OCI-LY7 (cell line): ENCODE results near the gene ITPKB. TPM values are rescaled to one million over a fixed set of nuclear protein-coding genes. Genes with fewer than 3 reads are reported as not detected.

Source experiments
- BruUV-seq: library from RNA; stranded (reverse); fragments of 400-500 nt; replicated peaks from 2 replicates; lab custom pipeline; 2021; lab: Mats Ljungman, UMichigan
- CTCF ChIA-PET: fragments of 300-600 bp; sonication (Branson Sonifier 250); formaldehyde crosslinking; loops from one replicate; lab custom pipeline; 2022; ENCODE audit warnings: antibody characterized with exemption; ENCODE audit not compliant: unreplicated experiment; lab: Charles Lee
- POLR2A ChIA-PET: fragments of 300-600 bp; sonication (Branson Sonifier 250); formaldehyde crosslinking; loops from one replicate; lab custom pipeline; 2022; ENCODE audit warnings: antibody characterized with exemption; lab: Charles Lee
- DNase-seq: peaks from one replicate; pipeline ENCODE4 v3.0.0-alpha.2; 2015; ENCODE audit warnings: low spot score
- H2AFZ ChIP-seq: fragments of 200-600 bp; sonication (generic), shearing (Covaris generic); 2 replicates; pipeline ENCODE4 v1.6.1; 2014; ENCODE audit warnings: mild to moderate bottlenecking, antibody characterized with exemption, low read length, moderate library complexity
- H3K27ac ChIP-seq: fragments of 200-600 bp; sonication (generic); 2 replicates; pipeline ENCODE4 v1.5.1; 2014; ENCODE audit warnings: mixed run types, low read depth, mild to moderate bottlenecking, moderate library complexity, low read length, inconsistent platforms; ENCODE audit not compliant: poor library complexity, severe bottlenecking
- H3K36me3 ChIP-seq: fragments of 200-600 bp; sonication (generic); 2 replicates; pipeline ENCODE4 v1.6.1; 2014; ENCODE audit warnings: mild to moderate bottlenecking, antibody characterized with exemption, low read length, moderate library complexity, mixed read lengths; ENCODE audit not compliant: insufficient read depth
- H3K4me1 ChIP-seq: fragments of 200-600 bp; sonication (generic); 2 replicates; pipeline ENCODE4 v1.5.1; 2014; ENCODE audit warnings: mild to moderate bottlenecking, low read length; ENCODE audit not compliant: insufficient read depth, poor library complexity, severe bottlenecking
- H3K4me2 ChIP-seq: fragments of 200-600 bp; sonication (generic); 2 replicates; pipeline ENCODE4 v1.6.1; 2014; ENCODE audit warnings: mild to moderate bottlenecking, low read length
- H3K4me3 ChIP-seq: fragments of 200-600 bp; sonication (generic); 2 replicates; pipeline ENCODE4 v1.5.1; 2014; ENCODE audit warnings: mild to moderate bottlenecking, low read depth, low read length; ENCODE audit not compliant: poor library complexity, severe bottlenecking
- H3K79me2 ChIP-seq: fragments of 200-600 bp; sonication (generic); 2 replicates; pipeline ENCODE4 v1.6.1; 2016; ENCODE audit warnings: low read depth, mild to moderate bottlenecking, low read length, moderate library complexity, mixed read lengths; ENCODE audit not compliant: insufficient read depth
- H3K9me2 ChIP-seq: fragments of 200-600 bp; sonication (generic); 2 replicates; pipeline ENCODE4 v1.6.1; 2016; ENCODE audit warnings: mild to moderate bottlenecking, low read length, mixed read lengths; ENCODE audit not compliant: insufficient read depth
- H3K9me3 ChIP-seq: fragments of 200-600 bp; sonication (generic); 2 replicates; pipeline ENCODE4 v1.6.1; 2014; ENCODE audit warnings: mild to moderate bottlenecking, mixed run types, low read length, mixed read lengths
- H4K20me1 ChIP-seq: fragments of 200-600 bp; sonication (generic); 2 replicates; pipeline ENCODE4 v1.6.1; 2014; ENCODE audit warnings: mild to moderate bottlenecking, antibody characterized with exemption, low read length, moderate library complexity, mixed read lengths; ENCODE audit not compliant: insufficient read depth
- EZH2phosphoT487 ChIP-seq: fragments of 200-600 bp; sonication (generic); IDR thresholded peaks from 2 replicates; pipeline ENCODE4 v1.6.1; 2018; ENCODE audit warnings: low read depth, borderline replicate concordance, mild to moderate bottlenecking, mixed run types, antibody characterized with exemption, low read length, moderate library complexity, mixed read lengths
- intact Hi-C: fragments of 100-400 bp; cut with micrococcal nuclease; formaldehyde crosslinking; loops from one replicate; pipeline ENCODE4 v1.10.0; 2022; ENCODE audit not compliant: unreplicated experiment
- total RNA-seq, 2 experiments: library from RNA; depleted of rRNA in 1 of 2; stranded (reverse); fragments of >200 nt in 1 of 2; shearing (Covaris generic) in 1 of 2; gene quantifications; 2 replicates each; pipeline ENCODE4 v1.2.3, GENCODE V29; 2014 to 2022
- TF ChIP-seq, protein P1 (sequence below): fragments of 200-600 bp; sonication (generic); conservative IDR thresholded peaks from 2 replicates; pipeline ENCODE4 v1.5.1; 2014; ENCODE audit warnings: mild to moderate bottlenecking, antibody characterized with exemption, low read length, moderate library complexity, mixed read lengths

Gene ITPKB
- total RNA-seq, 2 experiments from 2014 or later: 20.5 to 33.3 TPM

DNA sequence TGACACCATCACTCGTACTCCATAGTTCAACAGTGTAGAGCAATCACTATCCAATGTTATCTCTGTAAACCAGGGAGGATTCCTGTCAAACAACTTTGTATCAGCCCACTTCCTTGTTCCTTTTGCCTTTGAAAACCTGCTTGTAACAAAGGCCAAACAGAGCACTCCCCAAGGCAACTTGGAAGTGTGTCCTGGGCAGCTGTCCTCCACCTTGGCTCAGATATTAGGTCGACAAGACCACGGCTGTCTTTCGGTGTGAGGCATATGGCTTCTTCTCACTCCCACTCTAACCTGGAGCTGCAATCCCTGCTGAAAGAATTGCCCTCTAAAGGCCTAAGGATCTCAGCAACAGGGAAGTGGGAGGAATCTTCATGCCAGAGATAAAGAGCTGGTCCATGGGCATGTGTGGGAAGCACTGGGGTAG, 66.7 kb downstream of the ITPKB start:
- peaks cover 96% of the 10 kb centered on the region for H3K4me1 ChIP-seq
- peak overlapping the region; percentile 31 for H3K4me3 ChIP-seq
- H3K79me2 ChIP-seq: peaks cover 94% of the 10 kb centered on the region
- POLR2A ChIA-PET: interaction anchor here (0.7 to 10.9 kb wide), 9 partner anchors 8 to 103 kb away, joined by 3 to 125 read pairs (median 6); no protein-coding TSS in a partner anchor
- H4K20me1 ChIP-seq: no peaks in the 10 kb centered on the region
- no peaks in the 10 kb centered on the region for H3K9me3 ChIP-seq
- H3K4me2 ChIP-seq: peak overlapping the region; percentile 98
- CTCF ChIA-PET: interaction anchor here (3.5 kb wide), 1 partner anchor 10 kb away, joined by 23 read pairs; no protein-coding TSS in a partner anchor
- intact Hi-C loops: no loop called here
- no peak for DNase-seq
- no peaks in the 10 kb centered on the region for H3K9me2 ChIP-seq
- H3K27ac ChIP-seq: peak overlapping the region; percentile 98
- TF ChIP-seq, protein P1, sequence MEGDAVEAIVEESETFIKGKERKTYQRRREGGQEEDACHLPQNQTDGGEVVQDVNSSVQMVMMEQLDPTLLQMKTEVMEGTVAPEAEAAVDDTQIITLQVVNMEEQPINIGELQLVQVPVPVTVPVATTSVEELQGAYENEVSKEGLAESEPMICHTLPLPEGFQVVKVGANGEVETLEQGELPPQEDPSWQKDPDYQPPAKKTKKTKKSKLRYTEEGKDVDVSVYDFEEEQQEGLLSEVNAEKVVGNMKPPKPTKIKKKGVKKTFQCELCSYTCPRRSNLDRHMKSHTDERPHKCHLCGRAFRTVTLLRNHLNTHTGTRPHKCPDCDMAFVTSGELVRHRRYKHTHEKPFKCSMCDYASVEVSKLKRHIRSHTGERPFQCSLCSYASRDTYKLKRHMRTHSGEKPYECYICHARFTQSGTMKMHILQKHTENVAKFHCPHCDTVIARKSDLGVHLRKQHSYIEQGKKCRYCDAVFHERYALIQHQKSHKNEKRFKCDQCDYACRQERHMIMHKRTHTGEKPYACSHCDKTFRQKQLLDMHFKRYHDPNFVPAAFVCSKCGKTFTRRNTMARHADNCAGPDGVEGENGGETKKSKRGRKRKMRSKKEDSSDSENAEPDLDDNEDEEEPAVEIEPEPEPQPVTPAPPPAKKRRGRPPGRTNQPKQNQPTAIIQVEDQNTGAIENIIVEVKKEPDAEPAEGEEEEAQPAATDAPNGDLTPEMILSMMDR: no peak
- TF ChIP-seq EZH2phosphoT487: no peak
- no TSS peak for BruUV-seq
- H3K36me3 ChIP-seq: peaks cover 30% of the 10 kb centered on the region
- H2AFZ ChIP-seq: no peak overlapping the region

DNA sequence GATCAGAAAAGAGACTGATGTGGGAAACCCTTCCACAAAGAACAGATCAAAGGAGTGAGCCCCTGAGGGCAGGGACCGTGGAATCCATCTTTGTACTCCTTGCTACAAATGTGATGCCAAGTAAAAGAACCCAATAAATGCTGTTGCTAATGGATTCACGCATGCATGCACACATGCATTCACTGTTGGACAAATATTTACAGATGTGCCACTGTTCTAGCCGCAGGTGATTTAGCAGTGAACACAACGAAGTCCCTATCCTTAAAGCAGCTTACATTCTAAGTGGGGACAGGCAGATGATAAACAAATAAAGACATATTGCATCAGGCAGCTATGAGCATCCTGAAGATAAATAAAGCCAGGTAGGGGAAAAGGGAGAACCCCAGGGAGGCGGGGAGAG, 67.8 kb downstream of the ITPKB start:
- Histone ChIP-seq H4K20me1 (no peaks in the 10 kb centered on the region), H3K36me3 (peaks cover 32% of the 10 kb centered on the region), H2AFZ (no peak overlapping the region), H3K27ac (peak overlapping the region; percentile 98), H3K4me3 (peak overlapping the region; percentile 31), H3K79me2 (peaks cover 93% of the 10 kb centered on the region), H3K4me2 (peak overlapping the region; percentile 98), H3K9me3 (no peaks in the 10 kb centered on the region), H3K9me2 (no peaks in the 10 kb centered on the region), H3K4me1 (peaks cover 96% of the 10 kb centered on the region)
- TF ChIP-seq EZH2phosphoT487: no peak
- TF ChIP-seq, protein P1: no peak
- peak; percentile 48 for DNase-seq
- ChIA-PET CTCF (interaction anchor here (0.7 kb wide), 1 partner anchor 155 kb away, joined by 4 read pairs; no protein-coding TSS in a partner anchor), POLR2A (interaction anchor here (0.6 to 10.9 kb wide), 10 partner anchors 9 to 443 kb away, joined by 3 to 125 read pairs (median 6); no protein-coding TSS in a partner anchor)
- BruUV-seq: no TSS peak
- intact Hi-C loops: no loop called here

DNA sequence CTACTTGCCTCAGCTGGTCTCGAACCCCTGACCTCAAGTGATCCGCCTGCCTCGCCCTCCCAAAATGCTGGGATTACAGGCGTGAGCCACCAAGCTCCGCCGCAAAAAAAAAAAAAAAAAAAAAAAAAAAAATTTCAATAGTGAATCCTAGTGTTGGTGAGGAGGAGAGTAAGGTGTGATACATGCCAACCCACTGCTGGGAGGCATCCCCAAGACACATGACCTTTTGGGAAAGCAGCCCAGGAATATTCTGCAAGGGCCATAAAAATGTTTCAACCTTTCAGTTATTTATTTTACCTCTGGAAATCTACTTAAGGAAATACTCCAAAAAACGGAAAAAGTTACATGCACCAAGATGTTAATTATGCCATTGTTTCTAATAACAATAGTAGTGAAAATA, 69.0 kb downstream of the ITPKB start:
- H3K4me2 ChIP-seq: peak overlapping the region; percentile 98
- peaks cover 96% of the 10 kb centered on the region for H3K4me1 ChIP-seq
- intact Hi-C loops: no loop called here
- H3K79me2 ChIP-seq: peaks cover 96% of the 10 kb centered on the region
- H3K36me3 ChIP-seq: peaks cover 34% of the 10 kb centered on the region
- no peak for DNase-seq
- no TSS peak for BruUV-seq
- H4K20me1 ChIP-seq: no peaks in the 10 kb centered on the region
- no peak overlapping the region for H3K27ac ChIP-seq
- no peak overlapping the region for H2AFZ ChIP-seq
- no peaks in the 10 kb centered on the region for H3K9me2 ChIP-seq
- POLR2A ChIA-PET: interaction anchor here (0.6 to 10.9 kb wide), 5 partner anchors 8 to 66 kb away, joined by 3 to 125 read pairs (median 4); no protein-coding TSS in a partner anchor
- CTCF ChIA-PET: interaction anchor here (0.6 kb wide), 1 partner anchor 27 kb away, joined by 3 read pairs; no protein-coding TSS in a partner anchor
- no peaks in the 10 kb centered on the region for H3K9me3 ChIP-seq
- no peak overlapping the region for H3K4me3 ChIP-seq
- TF ChIP-seq, protein P1: no peak
- no peak for TF ChIP-seq EZH2phosphoT487
